Panc1 (cell line): ENCODE results near the gene GRIK3.

Source experiments
- CTCF ChIP-seq: fragments of 450-650 bp; IDR thresholded peaks from 2 replicates; pipeline ENCODE4 v1.5.1; 2017; ENCODE audit warnings: mild to moderate bottlenecking
- REST ChIP-seq, 2 experiments: IDR thresholded peaks; 2 replicates each; pipeline ENCODE4 v1.6.1; 2011 to 2012; ENCODE audit warnings: low read depth in 2 of 2, control low read depth in 1 of 2, low read length in 1 of 2, mild to moderate bottlenecking in 1 of 2, moderate library complexity in 1 of 2; ENCODE audit not compliant: insufficient read depth in 1 of 2

- TF ChIP-seq CTCF = no peak
- no peak for TF ChIP-seq REST (IDR thresholded peaks at IDR 0.05; ENCODE audit: insufficient read depth in 1 of 2, low read depth in 2 of 2, low read length in 1 of 2)
These were observed 258.6 kb downstream of the GRIK3 start for GRCh38 chr1:36775716-36776115.
